Measurements from ENCODE around the gene ACOT12. TPM values are rescaled to one million over a fixed set of nuclear protein-coding genes. Genes with fewer than 3 reads are reported as not detected.

Gene ACOT12
- total and polyA plus RNA-seq, 2 of the 13 experiments (the other 11 are each of a cell fraction or from before 2014, with no cell fraction given) = not detected

- TF ChIP-seq ZKSCAN5 (CRISPR knock-in tag; IDR thresholded peaks at IDR 0.05) (no peak), ZMAT5 (CRISPR knock-in tag; IDR thresholded peaks at IDR 0.05; ENCODE audit: borderline replicate concordance, low read depth) (no peak), ARID3A (IDR thresholded peaks at IDR 0.05; ENCODE audit: low read depth, low read length) (0 out of 2 replicates have a peak, but pooled peaks have one; percentile 14), RBM22 (optimal IDR thresholded peaks at IDR 0.05; ENCODE audit: low read length) (no peak), SMAD1 (CRISPR knock-in tag; IDR thresholded peaks at IDR 0.05; ENCODE audit: borderline replicate concordance, low read depth) (no peak), SKI (IDR thresholded peaks at IDR 0.05; ENCODE audit: partially characterized antibody) (no peak), TFDP1 (CRISPR knock-in tag; IDR thresholded peaks at IDR 0.05; ENCODE audit: borderline replicate concordance) (no peak; the same call in 1 of the 2 replicates), ZNF737 (CRISPR knock-in tag; IDR thresholded peaks at IDR 0.05; ENCODE audit: borderline replicate concordance) (no peak), TBX2 (CRISPR knock-in tag; IDR thresholded peaks at IDR 0.05; ENCODE audit: borderline replicate concordance) (peak; percentile 96), BHLHE40 (IDR thresholded peaks at IDR 0.05; ENCODE audit: low read length) (no peak), PBX2 (CRISPR knock-in tag; IDR thresholded peaks at IDR 0.05) (no peak), ZBTB7B (CRISPR knock-in tag; IDR thresholded peaks at IDR 0.05) (0 out of 2 replicates have a peak, but pooled peaks have one; percentile 17)
- TF ChIP-seq, protein P1, sequence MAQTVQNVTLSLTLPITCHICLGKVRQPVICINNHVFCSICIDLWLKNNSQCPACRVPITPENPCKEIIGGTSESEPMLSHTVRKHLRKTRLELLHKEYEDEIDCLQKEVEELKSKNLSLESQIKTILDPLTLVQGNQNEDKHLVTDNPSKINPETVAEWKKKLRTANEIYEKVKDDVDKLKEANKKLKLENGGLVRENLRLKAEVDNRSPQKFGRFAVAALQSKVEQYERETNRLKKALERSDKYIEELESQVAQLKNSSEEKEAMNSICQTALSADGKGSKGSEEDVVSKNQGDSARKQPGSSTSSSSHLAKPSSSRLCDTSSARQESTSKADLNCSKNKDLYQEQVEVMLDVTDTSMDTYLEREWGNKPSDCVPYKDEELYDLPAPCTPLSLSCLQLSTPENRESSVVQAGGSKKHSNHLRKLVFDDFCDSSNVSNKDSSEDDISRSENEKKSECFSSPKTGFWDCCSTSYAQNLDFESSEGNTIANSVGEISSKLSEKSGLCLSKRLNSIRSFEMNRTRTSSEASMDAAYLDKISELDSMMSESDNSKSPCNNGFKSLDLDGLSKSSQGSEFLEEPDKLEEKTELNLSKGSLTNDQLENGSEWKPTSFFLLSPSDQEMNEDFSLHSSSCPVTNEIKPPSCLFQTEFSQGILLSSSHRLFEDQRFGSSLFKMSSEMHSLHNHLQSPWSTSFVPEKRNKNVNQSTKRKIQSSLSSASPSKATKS (CRISPR knock-in tag; IDR thresholded peaks at IDR 0.05) = no peak
- TF ChIP-seq, protein P2, sequence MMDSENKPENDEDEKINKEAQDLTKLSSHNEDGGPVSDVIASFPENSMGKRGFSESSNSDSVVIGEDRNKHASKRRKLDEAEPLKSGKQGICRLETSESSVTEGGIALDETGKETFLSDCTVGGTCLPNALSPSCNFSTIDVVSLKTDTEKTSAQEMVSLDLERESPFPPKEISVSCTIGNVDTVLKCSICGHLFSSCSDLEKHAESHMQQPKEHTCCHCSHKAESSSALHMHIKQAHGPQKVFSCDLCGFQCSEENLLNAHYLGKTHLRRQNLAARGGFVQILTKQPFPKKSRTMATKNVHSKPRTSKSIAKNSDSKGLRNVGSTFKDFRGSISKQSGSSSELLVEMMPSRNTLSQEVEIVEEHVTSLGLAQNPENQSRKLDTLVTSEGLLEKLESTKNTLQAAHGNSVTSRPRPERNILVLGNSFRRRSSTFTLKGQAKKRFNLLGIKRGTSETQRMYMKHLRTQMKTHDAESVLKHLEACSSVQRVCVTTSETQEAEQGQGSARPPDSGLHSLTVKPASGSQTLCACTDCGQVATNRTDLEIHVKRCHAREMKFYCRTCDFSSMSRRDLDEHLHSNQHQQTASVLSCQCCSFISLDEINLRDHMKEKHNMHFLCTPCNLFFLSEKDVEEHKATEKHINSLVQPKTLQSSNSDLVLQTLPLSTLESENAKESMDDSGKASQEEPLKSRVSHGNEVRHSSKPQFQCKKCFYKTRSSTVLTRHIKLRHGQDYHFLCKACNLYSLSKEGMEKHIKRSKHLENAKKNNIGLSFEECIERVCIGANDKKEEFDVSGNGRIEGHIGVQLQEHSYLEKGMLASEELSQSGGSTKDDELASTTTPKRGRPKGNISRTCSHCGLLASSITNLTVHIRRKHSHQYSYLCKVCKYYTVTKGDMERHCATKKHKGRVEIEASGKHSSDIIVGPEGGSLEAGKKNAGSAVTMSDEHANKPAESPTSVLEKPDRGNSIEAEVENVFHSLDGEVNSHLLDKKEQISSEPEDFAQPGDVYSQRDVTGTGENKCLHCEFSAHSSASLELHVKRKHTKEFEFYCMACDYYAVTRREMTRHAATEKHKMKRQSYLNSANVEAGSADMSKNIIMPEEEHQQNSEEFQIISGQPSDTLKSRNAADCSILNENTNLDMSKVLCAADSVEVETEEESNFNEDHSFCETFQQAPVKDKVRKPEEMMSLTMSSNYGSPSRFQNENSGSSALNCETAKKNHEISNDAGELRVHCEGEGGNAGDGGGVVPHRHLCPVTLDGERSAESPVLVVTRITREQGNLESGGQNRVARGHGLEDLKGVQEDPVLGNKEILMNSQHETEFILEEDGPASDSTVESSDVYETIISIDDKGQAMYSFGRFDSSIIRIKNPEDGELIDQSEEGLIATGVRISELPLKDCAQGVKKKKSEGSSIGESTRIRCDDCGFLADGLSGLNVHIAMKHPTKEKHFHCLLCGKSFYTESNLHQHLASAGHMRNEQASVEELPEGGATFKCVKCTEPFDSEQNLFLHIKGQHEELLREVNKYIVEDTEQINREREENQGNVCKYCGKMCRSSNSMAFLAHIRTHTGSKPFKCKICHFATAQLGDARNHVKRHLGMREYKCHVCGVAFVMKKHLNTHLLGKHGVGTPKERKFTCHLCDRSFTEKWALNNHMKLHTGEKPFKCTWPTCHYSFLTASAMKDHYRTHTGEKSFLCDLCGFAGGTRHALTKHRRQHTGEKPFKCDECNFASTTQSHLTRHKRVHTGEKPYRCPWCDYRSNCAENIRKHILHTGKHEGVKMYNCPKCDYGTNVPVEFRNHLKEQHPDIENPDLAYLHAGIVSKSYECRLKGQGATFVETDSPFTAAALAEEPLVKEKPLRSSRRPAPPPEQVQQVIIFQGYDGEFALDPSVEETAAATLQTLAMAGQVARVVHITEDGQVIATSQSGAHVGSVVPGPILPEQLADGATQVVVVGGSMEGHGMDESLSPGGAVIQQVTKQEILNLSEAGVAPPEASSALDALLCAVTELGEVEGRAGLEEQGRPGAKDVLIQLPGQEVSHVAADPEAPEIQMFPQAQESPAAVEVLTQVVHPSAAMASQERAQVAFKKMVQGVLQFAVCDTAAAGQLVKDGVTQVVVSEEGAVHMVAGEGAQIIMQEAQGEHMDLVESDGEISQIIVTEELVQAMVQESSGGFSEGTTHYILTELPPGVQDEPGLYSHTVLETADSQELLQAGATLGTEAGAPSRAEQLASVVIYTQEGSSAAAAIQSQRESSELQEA (CRISPR knock-in tag; IDR thresholded peaks at IDR 0.05; ENCODE audit: not compliant biosample characterization) = no peak
Observed at GRCh38 chr5:81371354-81371876, 22.5 kb downstream of the ACOT12 start (continued).
